GM12801 (cell line): ENCODE measurements around the gene SRRM1.

ENCODE experiments used
- TF ChIP-seq, protein P1 (sequence below): IDR thresholded peaks from one replicate; pipeline ENCODE4 v1.5.1; 2011; ENCODE audit warnings: control low read depth; ENCODE audit not compliant: insufficient read length; ENCODE audit errors: extremely low read depth

The SRRM1 gene

DNA sequence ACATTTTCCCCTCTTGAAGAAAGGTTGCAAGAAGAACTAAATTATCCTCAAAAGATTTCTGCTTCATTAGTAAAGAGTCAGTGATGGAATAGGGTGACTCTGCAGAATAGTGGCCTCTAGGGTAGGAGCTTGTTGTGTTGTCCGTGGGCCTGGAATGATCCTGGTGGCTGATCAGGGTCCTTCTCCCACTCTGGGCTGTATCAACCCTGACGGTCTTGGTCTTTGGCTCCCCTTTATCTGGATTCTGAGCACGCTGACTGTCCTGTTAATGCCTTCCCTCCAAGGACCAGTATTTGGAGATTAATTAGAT, 36.9 kb upstream of the SRRM1 start:
- TF ChIP-seq, protein P1, sequence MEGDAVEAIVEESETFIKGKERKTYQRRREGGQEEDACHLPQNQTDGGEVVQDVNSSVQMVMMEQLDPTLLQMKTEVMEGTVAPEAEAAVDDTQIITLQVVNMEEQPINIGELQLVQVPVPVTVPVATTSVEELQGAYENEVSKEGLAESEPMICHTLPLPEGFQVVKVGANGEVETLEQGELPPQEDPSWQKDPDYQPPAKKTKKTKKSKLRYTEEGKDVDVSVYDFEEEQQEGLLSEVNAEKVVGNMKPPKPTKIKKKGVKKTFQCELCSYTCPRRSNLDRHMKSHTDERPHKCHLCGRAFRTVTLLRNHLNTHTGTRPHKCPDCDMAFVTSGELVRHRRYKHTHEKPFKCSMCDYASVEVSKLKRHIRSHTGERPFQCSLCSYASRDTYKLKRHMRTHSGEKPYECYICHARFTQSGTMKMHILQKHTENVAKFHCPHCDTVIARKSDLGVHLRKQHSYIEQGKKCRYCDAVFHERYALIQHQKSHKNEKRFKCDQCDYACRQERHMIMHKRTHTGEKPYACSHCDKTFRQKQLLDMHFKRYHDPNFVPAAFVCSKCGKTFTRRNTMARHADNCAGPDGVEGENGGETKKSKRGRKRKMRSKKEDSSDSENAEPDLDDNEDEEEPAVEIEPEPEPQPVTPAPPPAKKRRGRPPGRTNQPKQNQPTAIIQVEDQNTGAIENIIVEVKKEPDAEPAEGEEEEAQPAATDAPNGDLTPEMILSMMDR, result no peak

DNA sequence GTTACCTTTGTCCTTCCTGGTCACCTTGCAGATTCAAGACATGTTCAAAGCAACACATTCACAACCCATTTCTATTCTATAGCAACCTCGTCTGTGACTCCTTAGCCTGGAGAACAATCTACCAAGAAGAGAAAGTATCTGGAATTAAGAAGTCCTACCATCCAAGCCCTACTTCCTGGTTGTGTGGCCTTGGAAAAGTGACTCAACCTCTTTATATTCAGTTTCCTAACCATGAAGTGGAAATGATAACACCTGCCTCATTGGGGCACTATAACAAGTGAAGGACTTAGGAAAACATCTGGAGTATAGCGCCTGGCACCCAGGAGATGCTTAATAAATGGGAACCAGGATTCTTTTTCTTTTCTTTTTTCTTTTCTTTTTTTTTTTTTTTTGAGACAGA, 36.5 kb upstream of the SRRM1 start:
- TF ChIP-seq, protein P1, result no peak

DNA sequence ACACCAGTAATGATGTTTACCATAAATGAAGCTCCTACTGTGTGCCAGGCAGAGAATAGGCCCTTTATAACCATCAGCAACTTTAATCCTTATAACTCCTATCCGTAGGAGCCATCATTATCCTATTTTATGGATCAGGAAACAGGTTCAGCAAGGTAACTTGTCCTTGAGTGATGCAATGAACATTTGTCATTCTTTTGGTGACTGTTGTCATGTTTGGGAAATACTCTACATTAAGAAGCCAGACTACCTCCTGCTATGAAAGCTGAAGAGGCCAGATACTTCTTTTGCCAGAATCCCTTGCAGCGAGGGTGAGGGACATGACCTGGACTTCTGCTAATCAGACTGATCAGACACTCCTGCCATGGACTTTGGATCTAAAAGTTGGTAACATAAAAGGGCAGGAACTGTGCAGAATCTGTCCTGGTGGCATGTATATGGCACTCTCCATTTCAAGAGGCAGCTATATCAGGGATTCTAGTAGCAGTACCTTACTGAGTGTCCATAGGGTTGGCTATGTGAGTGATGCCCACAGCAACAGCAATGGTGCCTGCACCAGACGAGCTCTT, 33.1 kb upstream of the SRRM1 start:
- TF ChIP-seq, protein P1, result no peak

DNA sequence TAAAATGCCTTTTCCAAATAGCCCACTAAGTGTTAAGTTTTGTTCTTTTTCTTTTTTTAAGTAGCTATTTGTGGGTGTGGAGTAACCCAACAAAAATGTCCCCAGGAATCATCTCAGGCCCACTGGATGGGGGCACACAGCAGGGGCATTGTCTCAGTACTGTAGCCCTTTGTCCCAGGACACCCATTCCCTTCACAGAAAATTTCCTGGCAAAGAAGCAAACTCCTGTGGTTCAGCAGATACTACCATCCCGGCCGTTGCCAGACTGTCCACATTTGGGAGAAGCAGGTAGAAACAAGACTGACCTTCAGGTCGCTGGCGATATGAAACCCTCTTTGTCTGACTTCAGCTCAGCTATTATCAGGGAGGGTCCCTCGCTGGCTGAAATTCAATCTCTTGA, 23.7 kb upstream of the SRRM1 start:
- TF ChIP-seq, protein P1, result no peak

DNA sequence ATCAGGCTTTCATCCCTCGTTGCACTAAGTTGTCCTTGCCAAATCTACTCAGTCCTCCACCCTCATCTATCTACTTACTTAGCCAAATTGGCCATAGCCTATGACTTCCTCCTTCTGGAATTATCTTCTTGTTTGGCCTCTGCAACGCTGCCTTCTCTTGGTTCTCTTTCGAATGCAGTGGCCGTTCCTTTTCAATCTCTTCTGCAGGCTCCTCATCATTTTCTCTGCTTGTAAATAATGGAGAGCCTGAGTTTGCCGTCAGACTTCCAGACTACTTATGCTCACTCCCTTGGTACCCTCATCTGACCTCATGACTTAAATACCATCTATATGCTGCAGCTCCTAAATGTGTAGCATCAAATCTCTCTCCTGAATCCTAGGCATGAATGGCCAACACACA, 22.4 kb upstream of the SRRM1 start:
- TF ChIP-seq, protein P1, result no peak

DNA sequence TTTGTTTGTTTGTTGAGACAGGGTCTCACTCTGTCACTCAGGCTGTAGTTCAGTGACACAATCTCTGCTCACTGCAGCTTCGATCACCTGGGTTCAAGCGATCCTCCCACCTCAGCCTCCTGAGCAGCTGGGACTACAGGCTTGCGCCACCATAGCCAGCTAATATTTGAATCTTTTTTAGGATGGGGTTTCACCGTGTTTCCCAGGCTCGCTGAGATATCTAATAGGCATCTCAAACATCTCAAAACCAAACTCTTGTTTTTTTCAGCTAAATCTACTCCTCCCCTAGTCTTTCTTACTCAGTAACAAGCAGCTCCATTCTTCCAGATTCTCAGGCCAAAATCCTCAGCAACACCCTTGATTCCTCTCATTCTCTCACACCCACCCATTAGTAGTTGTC, 22.0 kb upstream of the SRRM1 start:
- TF ChIP-seq, protein P1, result no peak

DNA sequence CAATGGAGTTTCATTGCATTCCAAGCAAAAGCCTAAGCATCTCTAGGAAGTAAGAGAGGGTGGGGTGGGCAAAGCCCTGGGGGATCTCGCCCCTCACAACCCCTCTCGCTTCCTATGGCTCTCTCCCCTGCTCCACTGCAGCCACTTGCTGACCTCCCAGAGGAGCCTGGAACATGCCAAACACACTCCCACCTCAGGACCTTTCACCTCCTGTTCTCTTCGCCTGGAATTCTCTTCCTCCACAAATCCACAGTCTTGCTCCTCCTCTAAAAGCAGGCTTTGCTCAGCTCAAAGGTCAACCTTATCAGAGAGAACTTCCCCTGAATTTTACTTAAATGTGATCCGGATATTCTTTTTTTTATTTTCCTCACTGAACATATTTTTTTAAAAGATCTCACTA, 20.9 kb upstream of the SRRM1 start:
- TF ChIP-seq, protein P1, result no peak

DNA sequence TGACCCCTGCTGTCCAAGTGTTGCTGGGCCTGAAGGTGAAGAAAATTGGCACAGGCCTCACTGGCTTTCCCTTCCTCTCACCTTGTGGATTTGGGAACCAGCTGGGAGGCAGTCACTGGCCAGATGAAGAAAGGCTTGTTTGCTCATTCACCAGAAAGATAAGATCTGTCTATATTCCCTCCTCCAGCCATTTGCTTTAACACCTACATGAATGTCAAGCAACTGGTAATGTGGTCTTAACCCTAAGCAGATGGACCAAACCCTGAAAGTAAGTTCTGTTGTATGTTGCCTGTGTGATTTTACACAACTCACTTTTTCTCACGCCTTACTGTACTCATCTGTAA, 10.3 kb upstream of the SRRM1 start:
- TF ChIP-seq, protein P1, result no peak
